ENCODE measurements around the gene IPO13.
A peak's percentile ranks its signal among the peaks of the same experiment; 100 is the strongest.

The IPO13 gene

GRCh38 chr1:43930168-43930948 lies 16.4 kb upstream of the IPO13 start:
- TF ChIP-seq CTCF (IDR thresholded peaks at IDR 0.05; ENCODE audit: low read depth, low read length) = peak; percentile 27
- DNase-seq (ENCODE audit: low read depth in 2 of 2) = no peak
- H3K4me3 ChIP-seq (replicated peaks in 1 of 2; ENCODE audit: low read depth in 2 of 2, low read length in 2 of 2) = no peak overlapping the region

GRCh38 chr1:43930949-43931275 lies 15.8 kb upstream of the IPO13 start:
- no peak for DNase-seq (ENCODE audit: low read depth in 2 of 2)
- no peak overlapping the region for H3K4me3 ChIP-seq (replicated peaks in 1 of 2; ENCODE audit: low read depth in 2 of 2, low read length in 2 of 2)
- no peak for TF ChIP-seq CTCF (IDR thresholded peaks at IDR 0.05; ENCODE audit: low read depth, low read length)

- no peak overlapping the region for H3K4me3 ChIP-seq (replicated peaks in 1 of 2; ENCODE audit: low read depth in 2 of 2, low read length in 2 of 2)
- TF ChIP-seq CTCF (IDR thresholded peaks at IDR 0.05; ENCODE audit: low read depth, low read length) = no peak
- no peak for DNase-seq (ENCODE audit: low read depth in 2 of 2)
Measured at GRCh38 chr1:43931711-43932660, 14.8 kb upstream of the IPO13 start.

- peak; percentile 25 to 60 for DNase-seq (ENCODE audit: low read depth in 2 of 2)
- peak overlapping the region; percentile 39 to 43 for H3K4me3 ChIP-seq (replicated peaks in 1 of 2; ENCODE audit: low read depth in 2 of 2, low read length in 2 of 2)
- TF ChIP-seq CTCF (IDR thresholded peaks at IDR 0.05; ENCODE audit: low read depth, low read length) = no peak
Measured at GRCh38 chr1:43932786-43933385, 13.9 kb upstream of the IPO13 start.

- TF ChIP-seq CTCF (IDR thresholded peaks at IDR 0.05; ENCODE audit: low read depth, low read length) = no peak
- DNase-seq (ENCODE audit: low read depth in 2 of 2) = peak in 1 of 2 donors; percentile 6
- peak within 1 kb of the TSS; percentile 39 to 43 for H3K4me3 ChIP-seq (replicated peaks in 1 of 2; ENCODE audit: low read depth in 2 of 2, low read length in 2 of 2)
Measured at GRCh38 chr1:43933386-43934100, 13.2 kb upstream of the IPO13 start, which contains the start of gene ARTN. Gene ARTN (plus strand): TSS chr1:43933801. CDS start chr1:43935657, 1,856 bp downstream.
